H7 (cell line): Measurements from ENCODE around the gene AASS. TPM values are rescaled to one million over a fixed set of nuclear protein-coding genes. Genes with fewer than 3 reads are reported as not detected.

Source experiments
- DNase-seq: peaks from one replicate; pipeline ENCODE4 v3.0.0; 2012
- H3K27me3 ChIP-seq: 2 replicates; pipeline ENCODE4 v1.6.0; 2011; ENCODE audit warnings: mild to moderate bottlenecking, low read length; ENCODE audit not compliant: control insufficient read depth, insufficient read depth
- H3K36me3 ChIP-seq: replicated peaks from 2 replicates; pipeline ENCODE4 v1.5.1; 2011; ENCODE audit warnings: low read length; ENCODE audit not compliant: control insufficient read depth, insufficient read depth
- H3K4me3 ChIP-seq: 2 replicates; pipeline ENCODE4 v1.5.1; 2011; ENCODE audit warnings: low read depth, mild to moderate bottlenecking, control low read depth, low read length, moderate library complexity; ENCODE audit not compliant: insufficient read depth
- total RNA-seq: library from RNA; depleted of rRNA; stranded (reverse); fragments of >200 nt; shearing (Covaris generic); gene quantifications from 2 replicates; pipeline ENCODE4 v1.2.3, GENCODE V29; 2014

Gene AASS
- total RNA-seq, 1 experiment from 2014 or later, result 28.0 TPM

DNA sequence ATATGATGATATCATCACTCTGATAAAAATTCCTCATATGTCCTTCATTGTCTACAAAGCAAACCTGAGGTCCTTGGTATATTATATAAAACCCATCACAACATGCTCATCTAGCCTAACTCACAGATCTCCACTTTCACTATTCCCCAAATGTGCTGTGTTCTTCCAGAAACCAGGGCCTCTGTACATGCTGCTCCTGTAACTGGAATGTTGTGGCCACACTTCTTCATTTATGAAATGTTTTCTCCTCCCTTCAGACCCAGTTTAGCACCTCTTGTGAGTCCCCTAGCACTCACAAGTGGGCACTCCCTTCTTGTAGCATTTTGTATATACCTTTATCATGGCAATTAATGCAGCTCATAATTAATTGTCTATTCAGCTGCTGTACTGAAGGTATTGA lies 61.9 kb downstream of the AASS start:
- no peak for DNase-seq
- Histone ChIP-seq H3K36me3 (peaks cover 62% of the 10 kb centered on the region), H3K27me3 (no peaks in the 10 kb centered on the region), H3K4me3 (no peak overlapping the region)

DNA sequence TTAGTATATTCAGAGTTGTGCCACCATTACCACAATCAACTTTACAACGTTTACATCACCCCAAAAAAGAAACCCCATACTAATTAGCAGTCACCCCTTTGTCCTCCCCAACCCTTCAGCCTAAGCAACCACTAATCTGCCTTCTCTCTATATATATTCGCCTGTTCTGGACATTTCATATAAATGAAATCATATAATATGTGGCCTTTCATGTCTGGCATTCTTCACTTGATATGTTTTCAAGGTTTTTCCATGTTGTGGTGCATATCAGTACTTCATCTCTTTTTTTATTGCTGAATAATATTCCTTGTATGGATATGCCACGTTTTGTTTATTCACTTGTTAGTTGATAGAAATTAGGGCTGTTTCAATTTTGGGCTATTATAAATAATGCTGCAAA lies 70.4 kb downstream of the AASS start:
- DNase-seq, result no peak
- Histone ChIP-seq H3K27me3 (no peaks in the 10 kb centered on the region), H3K36me3 (peaks cover 19% of the 10 kb centered on the region), H3K4me3 (no peak overlapping the region)

DNA sequence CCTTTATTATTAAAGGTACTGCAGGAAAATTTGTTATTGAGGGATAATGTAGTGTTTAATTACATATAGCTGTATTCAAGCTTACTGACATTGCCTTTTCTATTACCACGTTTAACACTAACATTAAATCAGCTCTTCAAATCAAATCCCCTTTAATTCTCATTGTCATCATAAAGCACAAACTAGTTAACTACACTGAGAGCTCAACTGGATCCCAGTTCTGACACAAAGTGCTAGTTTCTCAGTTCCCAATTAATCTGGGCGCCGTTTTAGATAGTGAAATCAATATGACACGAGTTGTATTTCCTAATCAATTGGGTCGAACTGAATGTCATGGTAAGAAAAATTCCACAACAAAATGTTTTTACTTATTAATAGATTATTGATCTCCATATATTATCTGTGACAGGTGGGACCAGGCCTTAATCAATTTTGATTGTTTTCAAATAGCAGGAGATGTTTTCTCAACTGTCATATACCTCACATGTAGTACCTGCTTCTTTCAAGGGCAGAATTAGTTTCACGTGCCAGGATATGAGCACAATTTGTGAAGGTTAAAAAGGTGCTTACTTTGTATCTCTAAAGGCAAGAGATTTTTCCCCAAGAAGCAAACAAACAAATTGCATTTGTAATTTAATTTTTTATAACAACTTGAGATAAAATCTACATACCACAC lies 71.0 kb downstream of the AASS start:
- no peak for DNase-seq
- Histone ChIP-seq H3K4me3 (no peak overlapping the region), H3K27me3 (no peaks in the 10 kb centered on the region), H3K36me3 (peaks cover 15% of the 10 kb centered on the region)

DNA sequence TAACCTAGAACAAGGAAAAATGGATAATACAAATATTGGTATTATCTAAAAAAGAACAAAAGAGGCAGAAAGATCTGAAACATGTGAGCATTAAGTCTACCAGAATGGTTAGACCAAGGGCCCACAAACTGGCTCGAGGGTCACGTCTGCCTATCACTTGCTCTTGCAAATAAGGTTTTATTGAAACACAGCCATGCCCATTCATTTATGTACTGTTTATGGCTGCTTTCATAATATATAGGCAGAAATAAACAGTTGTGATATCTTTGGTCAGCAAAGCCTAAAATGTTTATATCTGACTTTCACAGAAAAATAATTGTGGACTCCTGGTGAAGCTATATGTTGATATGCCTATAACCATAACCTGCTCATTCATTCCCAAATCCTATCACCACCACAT lies 71.8 kb downstream of the AASS start:
- Histone ChIP-seq H3K27me3 (no peaks in the 10 kb centered on the region), H3K4me3 (no peak overlapping the region), H3K36me3 (peaks cover 8% of the 10 kb centered on the region)
- DNase-seq, result no peak

DNA sequence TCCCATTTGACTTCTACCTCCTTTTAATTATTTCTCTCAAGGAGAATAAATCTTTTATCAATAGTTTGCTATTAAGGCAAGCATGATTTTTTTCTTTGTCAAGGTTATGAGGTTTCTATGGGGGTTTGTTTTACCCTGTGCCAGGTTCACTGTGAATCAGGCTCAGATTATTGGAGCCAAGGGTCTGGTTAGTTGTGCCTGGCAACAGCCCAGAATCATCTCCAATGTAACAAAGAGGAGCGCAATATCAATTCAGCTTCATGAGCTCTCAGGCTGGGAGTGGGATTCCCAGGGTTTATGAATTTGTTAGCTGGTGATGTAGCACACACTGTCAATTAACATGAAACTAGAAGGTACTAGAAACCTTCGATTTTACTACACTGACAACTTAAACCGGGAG lies 73.2 kb downstream of the AASS start:
- H3K27me3 ChIP-seq, result no peaks in the 10 kb centered on the region
- no peaks in the 10 kb centered on the region; the same call in none of the 2 replicates for H3K36me3 ChIP-seq
- DNase-seq, result no peak
- no peak overlapping the region for H3K4me3 ChIP-seq

DNA sequence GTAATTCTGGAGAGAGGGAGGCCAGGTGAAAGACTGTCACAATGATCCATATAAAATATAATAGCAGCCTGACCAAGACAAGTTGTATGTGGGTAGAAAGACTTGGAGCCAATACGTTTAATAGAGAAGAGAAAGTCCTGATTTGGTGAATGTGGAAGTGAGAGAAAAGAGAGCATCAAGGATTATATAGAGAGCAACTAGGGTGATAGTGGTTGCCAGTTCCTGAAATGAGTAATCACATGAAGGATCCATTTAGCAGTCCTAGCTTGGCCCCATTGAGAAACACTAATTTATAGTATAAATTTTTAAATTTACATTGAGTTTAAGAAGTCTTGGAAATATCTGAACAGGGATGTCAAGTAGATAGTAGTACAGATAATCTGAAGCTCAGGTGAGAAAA lies 74.0 kb downstream of the AASS start:
- no peaks in the 10 kb centered on the region; the same call in none of the 2 replicates for H3K36me3 ChIP-seq
- DNase-seq, result no peak
- no peak overlapping the region for H3K4me3 ChIP-seq
- no peaks in the 10 kb centered on the region for H3K27me3 ChIP-seq

DNA sequence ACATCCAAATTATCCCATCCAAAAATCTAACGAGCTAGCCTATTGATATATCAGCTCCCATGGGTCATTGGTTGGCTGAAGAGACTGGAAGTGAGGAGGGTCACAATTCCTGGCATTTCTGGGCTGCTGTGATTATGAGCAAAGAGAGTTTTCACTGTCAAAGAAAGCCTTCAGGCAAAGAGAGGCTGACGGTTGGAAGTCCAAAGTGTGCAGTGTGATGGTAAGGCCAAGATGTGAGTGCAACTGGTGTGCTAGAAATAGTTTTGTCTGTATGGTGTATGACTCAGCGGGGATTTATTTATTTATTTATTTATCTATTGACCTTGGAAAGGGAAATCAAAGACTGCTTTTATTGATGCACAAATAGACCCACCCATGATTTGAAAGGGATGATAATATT lies 75.0 kb downstream of the AASS start:
- no peaks in the 10 kb centered on the region for H3K27me3 ChIP-seq
- no peak overlapping the region for H3K4me3 ChIP-seq
- H3K36me3 ChIP-seq, result no peaks in the 10 kb centered on the region
- no peak for DNase-seq

DNA sequence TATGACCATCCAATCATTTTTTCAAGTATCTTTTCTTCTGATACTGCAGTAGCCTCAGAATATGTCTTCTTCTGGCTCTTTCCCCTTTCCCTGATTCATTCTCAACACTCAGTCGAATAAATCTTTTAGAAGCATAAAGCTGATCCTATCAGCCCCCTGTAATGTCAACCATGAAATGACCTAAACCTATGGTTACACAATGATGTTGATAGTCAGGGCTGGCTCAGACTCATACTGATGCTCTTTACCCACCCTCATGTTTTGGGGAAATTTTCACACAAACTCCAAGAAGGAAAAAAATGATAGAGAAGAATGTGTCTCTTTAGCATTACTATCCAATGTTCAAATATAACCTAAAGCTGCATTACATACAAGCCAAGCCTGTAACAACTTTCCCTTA lies 76.0 kb downstream of the AASS start:
- H3K4me3 ChIP-seq, result no peak overlapping the region
- no peaks in the 10 kb centered on the region for H3K36me3 ChIP-seq
- no peaks in the 10 kb centered on the region for H3K27me3 ChIP-seq
- DNase-seq, result no peak

DNA sequence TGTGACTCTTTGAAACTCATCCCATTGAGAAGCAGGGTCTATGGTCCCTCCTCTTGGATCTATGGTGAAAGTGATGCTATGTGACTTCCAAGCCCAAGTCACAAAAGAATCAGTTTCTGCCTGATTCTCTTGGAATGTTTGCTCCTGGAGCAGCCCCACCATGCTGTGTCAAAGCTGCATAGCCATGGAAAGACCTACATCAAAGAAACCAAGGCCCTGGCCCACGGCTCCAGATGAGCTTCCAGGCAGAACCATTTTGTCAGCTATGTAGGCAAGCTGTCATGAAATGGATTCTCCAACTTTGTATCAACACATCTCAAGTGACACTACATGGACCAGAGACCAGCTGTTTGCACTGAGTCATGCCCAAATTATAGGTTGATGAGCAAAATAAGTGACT lies 77.0 kb downstream of the AASS start:
- no peaks in the 10 kb centered on the region for H3K27me3 ChIP-seq
- no peak overlapping the region for H3K4me3 ChIP-seq
- no peaks in the 10 kb centered on the region for H3K36me3 ChIP-seq
- DNase-seq, result no peak

DNA sequence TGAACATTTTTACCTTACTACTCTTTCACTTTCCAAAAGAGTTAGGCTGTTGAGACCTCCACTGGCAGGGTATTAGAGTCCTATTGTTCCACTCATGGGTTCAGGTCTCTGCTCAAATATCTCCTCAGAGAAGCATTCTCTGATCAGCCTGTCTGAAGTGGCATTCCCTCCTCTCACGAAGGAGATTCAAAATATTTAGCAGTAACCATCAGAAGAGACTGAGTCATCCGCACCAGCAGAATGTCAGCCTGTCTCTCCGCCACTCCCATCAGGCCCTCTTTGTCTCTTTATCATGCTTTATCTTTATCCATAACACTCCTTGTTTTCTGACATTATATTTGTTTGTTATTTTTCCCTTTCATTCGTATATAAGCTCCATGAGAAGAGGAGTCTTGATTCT lies 79.1 kb downstream of the AASS start:
- DNase-seq, result no peak
- Histone ChIP-seq H3K4me3 (no peak overlapping the region), H3K36me3 (peaks cover 2% of the 10 kb centered on the region), H3K27me3 (no peaks in the 10 kb centered on the region)

DNA sequence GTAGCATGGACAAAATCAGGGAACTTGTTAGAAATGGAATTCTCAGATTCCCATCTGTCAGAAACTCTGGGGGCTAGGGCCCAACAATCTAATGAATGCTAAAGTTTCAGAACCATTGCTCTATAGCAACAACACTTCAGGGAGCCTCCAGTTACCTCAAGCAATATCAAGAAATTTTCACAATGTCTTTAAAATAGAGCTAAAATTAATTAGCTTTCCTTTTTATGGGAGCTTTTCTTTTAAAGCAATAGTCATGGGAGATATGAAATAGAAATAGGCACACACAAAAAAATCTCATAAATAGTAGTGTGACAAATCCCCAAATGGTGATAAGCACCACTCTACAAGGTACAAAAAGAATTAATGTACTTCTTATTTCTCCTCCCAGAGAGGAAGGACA lies 80.9 kb downstream of the AASS start:
- H3K27me3 ChIP-seq, result no peaks in the 10 kb centered on the region
- no peak overlapping the region for H3K4me3 ChIP-seq

DNA sequence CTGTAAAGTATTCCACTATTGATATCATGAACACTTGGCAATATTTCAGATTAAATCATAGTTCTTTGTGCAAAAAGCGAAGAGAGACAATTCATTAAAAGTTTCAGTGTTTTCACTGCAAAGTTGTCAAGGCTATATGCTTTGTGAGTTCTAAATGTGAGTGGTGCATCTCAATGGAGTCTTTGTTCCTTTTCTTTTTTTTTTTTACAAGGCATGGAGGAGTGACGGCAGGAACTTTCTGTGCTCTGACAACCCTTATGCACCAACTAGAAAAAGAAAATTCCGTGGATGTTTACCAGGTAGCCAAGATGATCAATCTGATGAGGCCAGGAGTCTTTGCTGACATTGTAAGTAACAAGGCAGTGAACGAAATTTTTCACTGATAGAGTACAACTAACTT lies 84.5 kb downstream of the AASS start:
- Histone ChIP-seq H3K4me3 (no peak overlapping the region), H3K36me3 (peaks cover 3% of the 10 kb centered on the region), H3K27me3 (no peaks in the 10 kb centered on the region)
- DNase-seq, result no peak

More for the DNA sequence above, 80.9 kb downstream of the AASS start:
- no peak for DNase-seq
- H3K36me3 ChIP-seq, result peaks cover 3% of the 10 kb centered on the region

DNA sequence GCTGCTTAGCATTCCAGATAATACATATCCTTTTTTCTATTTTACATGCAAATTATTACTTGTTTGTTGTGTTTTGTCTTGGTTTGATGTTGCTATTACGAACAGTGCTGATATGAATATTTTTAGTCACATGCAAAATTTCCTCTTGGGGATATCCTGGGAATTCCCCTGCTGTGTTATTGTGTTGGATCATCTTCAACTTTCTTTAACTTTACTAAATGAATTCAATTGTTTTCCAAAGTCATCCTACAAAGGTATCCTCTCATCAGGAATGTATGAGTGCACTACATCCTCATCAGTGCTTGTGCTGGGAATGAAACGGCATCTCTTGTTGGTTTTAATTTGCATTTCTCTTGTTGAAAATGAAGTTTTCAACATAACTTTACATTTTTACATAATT lies 87.1 kb downstream of the AASS start:
- no peak for DNase-seq
- Histone ChIP-seq H3K36me3 (peaks cover 13% of the 10 kb centered on the region), H3K4me3 (no peak overlapping the region), H3K27me3 (no peaks in the 10 kb centered on the region)

DNA sequence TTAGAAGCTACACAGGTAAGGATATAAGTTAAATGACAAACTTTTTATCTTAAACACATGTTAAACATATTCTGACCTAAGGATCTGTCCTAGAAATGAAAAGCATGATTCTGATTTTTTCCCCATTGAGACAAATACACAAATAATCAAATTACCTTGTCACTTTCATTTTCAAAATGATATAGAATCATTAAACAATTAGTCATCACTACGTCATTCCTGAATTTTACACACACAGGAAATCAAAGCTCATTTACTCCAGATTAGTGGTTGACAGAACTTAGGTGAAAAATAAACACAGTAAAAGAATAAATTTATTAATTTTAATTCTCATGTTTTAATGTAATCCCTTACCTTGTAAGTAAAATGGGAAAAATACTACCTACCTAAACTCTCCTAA lies 89.0 kb downstream of the AASS start:
- DNase-seq, result no peak
- Histone ChIP-seq H3K27me3 (no peaks in the 10 kb centered on the region), H3K36me3 (peaks cover 16% of the 10 kb centered on the region)

DNA sequence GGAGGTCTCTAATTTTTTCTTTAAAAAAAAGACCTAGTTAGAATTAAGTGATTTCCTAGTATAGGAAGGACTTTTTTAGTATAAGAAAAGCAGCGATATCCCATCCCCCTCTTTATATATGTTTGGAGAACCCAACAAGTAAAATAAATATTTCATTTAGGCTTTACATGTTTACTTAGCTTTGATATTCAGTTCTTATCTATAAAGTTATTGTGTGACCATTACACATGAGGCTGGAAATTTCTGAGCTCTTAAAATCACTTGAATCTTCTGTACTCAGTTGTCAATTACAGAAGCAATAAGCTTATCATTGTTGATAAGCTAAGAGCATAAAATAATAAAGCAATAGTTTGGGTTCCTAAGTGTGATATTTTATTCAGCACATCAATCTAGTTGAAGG lies 89.7 kb downstream of the AASS start:
- Histone ChIP-seq H3K36me3 (peaks cover 14% of the 10 kb centered on the region), H3K4me3 (no peak overlapping the region), H3K27me3 (no peaks in the 10 kb centered on the region)
- no peak for DNase-seq

More for the DNA sequence above, 89.0 kb downstream of the AASS start:
- no peak overlapping the region for H3K4me3 ChIP-seq

DNA sequence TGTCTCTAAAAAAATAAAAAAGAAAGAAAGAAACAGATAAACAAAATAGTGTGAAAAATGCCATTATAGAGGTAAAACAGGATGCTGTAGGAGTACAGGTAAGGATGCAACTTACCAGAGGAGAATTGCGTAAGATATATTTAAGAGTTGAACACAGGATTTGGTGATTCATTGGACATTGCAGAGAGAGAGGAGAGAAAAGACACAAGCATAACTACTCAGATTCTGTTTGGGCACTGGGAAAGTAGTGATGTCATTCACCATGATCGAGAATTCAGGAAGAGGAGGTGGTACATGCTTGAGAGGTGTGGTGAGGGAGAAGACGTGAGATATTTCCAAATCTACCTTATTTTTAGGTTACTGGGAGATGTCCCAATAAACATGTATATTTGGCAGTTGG lies 97.6 kb downstream of the AASS start:
- peaks cover 11% of the 10 kb centered on the region for H3K36me3 ChIP-seq
- no peak for DNase-seq
- no peaks in the 10 kb centered on the region for H3K27me3 ChIP-seq
- no peak overlapping the region for H3K4me3 ChIP-seq
